ENCODE measurements around the gene GFOD1.
"Not testable (repeated sequence)": the region's sequence is repeated elsewhere in the genome, so short reads cannot be mapped to it uniquely, and the experiment has no call there.

The GFOD1 gene

DNA sequence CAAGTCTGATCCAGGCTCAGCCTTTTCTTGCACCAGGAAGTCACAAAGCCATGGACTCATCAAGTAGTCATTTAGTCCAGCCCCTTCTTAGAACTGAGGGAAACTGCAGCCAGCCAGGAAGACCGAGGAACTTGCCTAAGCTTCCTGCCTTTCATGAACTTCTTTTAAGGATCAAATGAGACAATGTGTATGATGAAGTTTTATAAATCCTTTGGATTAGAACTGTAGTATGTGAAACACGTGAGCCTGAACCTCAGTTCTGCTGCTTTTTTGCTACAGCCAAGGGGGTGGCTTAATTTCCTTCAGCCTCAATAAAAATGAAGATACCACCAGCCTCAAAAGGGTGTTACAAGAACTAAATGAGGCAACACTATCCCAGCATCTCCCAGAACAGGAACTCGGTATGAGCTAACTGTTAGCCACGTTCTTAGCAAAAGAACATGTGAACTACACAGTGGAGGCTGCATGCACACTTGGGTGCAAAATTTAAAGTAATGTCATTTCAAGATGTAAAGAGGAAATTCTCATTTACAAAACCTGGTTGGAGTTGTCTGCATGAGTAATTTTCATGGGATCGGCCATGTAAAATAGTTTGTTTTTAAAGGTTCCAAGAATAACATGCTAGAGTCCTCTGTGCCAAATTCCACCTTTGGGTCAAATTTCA is 83.0 kb downstream of the GFOD1 start:
- intact Hi-C loops (cut with DNase I): no loop called here
- peak in 1 of 42 donors; percentile 6 for DNase-seq

DNA sequence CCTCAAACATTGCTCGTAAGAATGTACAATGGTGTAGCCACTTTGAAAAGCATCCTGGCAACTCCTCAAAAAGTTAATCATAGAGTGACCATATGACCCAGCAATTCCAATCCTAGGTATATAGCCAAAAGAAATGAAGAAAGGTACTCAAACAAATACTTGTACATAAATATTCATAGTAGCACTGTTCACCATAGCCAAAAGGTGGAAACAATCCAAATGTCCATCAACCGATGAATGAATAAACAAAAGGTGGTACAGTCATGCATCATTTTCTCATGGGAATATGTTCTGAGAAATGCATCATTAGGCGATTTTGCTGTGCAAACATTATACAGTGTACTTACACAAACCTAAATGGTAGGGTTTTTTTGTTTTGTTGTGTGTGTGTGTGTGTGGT is 84.7 kb downstream of the GFOD1 start:
- DNase-seq: no peak
- intact Hi-C loops (cut with DNase I): no loop called here

DNA sequence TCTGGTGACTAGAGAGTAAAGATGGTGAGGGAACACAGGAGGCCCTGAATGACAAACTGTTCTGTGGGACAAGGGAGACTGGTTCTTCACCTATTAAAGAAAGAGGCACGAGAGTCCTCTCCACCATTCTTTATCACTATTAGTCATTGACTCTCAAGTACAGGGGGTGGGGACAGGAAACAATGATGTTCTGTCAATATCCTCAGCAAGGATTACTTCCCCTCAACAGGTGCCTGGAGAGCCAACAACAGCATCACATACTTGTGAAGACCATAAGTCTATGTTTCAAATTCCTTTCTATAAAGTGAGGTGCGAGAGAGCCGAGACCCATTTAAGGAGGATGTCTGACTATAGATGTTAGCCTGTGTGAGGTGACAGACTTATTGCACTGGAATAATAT is 86.6 kb downstream of the GFOD1 start:
- intact Hi-C loops (cut with DNase I): no loop called here
- DNase-seq: no peak

DNA sequence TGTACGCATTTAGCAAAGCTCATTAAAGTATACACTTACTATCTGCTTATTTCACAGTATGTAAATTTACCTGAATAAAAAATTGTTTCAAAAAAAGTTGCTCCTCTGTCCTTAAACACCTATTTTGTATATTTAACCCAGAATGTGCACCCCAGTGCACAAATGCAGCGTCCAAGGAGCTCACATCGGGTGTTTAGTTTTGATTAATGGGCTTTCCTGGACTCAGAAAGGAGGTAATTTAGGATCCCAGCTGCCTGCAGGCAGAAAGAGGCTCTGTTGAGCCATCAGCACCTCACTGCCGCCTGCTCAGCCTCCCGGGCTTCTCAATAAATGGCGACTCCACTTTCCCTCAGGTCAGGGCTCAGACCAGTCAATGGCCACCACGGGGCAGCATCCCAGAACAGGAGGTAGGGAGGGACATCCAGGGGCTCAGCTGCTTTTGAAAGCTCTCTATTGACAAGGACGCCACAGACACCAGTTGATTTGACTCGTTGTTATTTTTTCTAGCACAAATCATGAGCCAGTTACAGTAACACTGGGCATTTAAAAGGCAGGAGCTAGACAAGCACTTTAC is 88.9 kb downstream of the GFOD1 start:
- peak in 10 of 42 donors; percentile 35 to 70 (median 42) for DNase-seq
- intact Hi-C loops (cut with DNase I): no loop called here

DNA sequence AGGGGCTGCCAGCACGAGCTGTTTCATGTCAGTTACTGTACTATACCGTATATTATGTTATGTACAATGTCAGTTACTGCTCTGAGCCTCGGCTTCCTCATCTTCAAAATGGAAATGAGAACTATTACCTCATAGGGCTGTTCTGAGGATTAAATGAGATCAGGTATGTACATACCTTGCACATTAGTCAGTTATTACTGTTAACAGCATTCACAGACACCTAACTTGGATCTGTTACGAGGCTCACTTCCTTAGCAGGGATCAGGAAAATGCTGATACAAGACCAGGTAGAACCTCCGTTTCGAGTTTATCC is 89.4 kb downstream of the GFOD1 start:
- DNase-seq: no peak
- intact Hi-C loops (cut with DNase I): no loop called here

DNA sequence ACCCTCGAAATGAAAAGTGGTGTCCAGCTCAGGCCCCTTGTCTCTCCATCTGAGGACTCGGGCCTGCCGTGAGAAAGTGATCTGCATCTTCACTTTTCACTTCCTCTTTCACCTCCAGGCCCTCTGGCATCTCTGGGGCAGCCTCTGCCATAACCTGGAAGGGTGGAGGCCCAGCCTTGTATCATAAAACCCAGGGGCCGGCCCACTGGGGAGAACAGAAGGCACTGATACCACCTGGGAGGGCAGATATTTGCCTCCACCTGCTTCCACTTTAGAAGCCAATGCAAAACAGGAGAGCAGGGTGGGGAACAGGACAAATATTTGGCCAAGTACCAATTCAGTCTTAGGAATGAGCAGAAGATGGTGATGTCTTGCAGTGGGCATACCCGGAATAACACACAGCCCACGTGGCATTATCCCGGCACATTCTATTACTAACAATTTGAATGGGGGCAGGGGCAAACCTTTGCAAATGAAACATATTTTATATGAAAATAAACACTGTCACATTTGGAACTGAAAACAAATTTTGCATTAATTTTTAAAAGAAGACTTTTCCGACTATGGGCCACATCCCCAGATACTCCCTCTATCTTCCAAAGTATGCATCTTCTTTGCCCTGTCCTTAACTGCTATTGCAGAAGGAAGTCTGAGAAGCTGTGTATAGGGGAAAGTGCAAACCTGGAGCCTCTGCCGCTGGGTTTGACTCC is 89.9 kb downstream of the GFOD1 start:
- intact Hi-C loops (cut with DNase I): no loop called here

DNA sequence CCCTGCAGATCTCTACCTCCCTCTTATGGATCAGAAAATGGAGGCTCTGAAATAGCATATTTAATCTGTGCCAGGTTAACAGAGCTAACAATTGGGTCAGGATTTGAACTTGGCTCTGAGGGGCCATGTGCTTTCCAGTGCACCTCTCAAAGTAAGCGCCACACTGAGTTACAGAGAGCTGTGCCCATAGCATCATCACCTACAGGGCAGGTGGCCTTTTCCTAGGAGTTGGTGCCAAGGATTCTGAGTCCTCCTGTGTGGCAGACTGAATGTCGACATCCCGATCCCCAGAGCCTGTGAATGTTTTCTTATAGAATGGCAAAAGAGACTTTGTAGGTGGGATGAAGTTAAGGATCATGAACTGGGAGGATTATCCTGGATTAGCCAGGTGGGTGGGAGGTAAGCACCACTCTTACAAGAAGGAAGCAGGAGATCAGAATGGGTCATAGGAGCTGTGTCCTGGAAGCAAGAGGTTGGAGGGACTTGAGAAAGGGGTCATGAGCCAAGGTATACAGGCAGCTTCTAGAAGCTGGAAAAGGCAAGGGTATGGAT is 91.1 kb downstream of the GFOD1 start:
- DNase-seq: no peak
- intact Hi-C loops (cut with DNase I): no loop called here

More for the DNA sequence above, 89.9 kb downstream of the GFOD1 start:
- DNase-seq: no peak

DNA sequence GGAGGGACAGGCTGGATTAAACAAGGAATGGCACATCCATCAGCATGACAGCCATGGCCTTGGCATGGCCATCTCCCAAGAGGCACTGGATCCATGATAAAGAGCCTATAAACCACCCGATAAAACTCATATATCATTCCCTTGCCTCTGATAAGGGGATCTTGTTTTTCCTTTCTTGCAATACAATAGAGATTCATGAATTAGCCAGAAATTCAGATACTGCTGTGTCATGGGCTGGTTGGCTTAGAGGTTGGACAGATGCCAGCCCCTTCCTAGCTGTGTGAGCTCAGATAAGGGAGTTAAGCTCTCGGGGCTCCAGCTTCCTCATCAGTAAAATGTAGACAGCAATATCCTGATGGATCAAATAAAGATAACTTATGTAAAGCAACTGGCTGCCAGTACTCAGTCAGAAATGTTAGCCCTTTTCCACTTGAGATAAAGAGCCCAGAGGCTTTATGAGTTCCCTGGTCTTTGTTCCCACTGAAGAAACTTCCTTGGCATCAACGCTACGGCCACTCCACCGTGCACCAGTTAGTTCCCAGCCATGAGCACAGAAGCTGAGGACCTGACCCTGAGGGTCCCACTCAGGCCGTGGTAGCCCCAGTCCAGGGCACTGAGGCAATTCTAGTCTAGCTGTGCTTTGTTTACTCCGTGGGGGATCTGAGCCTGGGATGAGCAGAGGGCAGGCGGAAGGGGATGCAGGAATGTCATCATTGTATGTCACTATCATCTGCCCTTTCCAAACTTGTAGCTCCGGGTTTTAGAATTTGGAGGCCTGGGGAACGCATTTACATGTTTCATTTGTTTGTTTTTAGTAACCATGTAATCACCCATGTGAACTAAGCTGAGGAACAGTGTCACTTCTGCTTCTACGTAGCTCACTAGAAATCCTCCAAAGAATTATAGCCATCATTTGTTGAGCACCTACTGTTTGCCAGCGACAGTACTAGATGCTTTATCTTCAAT is 91.8 kb downstream of the GFOD1 start:
- peak in 40 of 42 donors; percentile 15 to 91 (median 64) for DNase-seq
- intact Hi-C loops (cut with DNase I): no loop called here

DNA sequence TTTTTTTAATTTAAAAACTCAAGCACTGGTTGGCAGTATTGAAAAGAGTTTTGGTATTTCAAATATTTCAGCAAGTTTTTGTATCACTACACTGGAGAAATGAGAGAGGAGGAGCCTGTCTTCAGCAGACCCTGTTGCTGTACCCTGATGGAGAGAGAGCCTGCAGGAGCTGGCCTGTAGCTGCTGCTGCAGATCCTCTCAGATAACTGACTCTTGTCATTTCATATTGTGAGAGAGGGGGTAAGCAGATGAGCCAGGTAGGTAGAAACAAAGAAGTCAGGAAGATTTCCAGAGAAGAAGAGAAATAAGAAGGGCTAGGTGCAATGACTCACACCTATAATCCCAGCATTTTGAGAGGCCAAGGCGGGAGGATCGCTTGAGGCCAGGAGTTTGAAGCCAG is 94.9 kb downstream of the GFOD1 start:
- no peak for DNase-seq
- intact Hi-C loops (cut with DNase I): no loop called here

DNA sequence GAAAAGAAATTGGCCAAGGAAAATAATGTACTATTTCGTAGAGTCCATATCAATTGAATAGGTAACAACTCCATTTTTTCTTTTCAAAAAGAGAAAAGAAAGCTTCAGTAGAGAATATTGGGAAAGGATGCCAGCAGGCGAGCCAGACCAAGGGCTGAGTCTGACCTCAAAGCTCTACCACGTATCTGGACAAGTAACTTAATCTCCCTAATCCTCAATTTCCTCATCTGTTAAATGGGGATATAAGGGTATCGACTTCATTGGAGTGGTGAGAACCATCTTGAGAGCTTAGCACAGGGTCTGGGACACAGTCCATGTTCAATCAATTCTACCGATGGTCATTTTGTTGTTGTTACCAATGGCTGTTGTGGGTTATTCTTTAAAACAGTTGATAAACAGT is 95.9 kb downstream of the GFOD1 start:
- intact Hi-C loops (cut with DNase I): no loop called here
- no peak for DNase-seq

DNA sequence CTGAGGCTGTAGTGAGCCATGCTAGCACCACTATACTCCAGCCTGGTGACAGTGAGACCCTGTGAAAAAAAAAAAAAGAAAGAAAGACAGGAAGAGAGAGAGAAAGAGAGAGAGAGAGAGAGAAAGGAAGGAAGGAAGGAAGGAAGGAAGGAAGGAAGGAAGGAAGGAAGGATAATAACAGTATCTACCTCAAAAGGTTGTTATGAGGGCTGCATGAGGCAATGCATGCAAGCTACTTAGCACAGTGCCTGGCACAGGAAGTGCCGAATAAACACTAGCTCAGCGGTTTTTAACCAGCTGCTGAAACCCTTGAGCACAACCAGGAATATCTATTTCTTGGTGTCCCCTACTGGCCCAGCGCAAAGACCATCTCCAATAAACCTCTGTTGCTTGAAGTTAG is 96.7 kb downstream of the GFOD1 start:
- DNase-seq: no peak
- intact Hi-C loops (cut with DNase I): no loop called here

DNA sequence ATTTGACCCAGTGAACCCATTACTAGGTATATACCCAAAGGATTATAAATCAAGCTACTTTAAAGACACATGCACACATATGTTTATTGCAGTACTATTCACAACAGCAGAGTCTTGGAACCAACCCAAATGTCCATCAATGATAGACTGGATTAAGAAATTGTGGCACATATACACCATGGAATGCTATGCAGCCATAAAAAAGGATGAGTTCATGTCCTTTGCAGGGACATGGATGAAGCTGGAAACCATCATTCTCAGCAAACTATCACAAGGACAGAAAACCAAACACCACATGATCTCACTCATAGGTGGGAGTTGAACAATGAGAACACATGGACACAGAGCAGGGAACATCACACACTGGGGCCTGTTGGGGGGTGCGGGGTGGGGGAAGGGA is 98.2 kb downstream of the GFOD1 start:
- DNase-seq; intact Hi-C loops (cut with DNase I): not testable (repeated sequence)

DNA sequence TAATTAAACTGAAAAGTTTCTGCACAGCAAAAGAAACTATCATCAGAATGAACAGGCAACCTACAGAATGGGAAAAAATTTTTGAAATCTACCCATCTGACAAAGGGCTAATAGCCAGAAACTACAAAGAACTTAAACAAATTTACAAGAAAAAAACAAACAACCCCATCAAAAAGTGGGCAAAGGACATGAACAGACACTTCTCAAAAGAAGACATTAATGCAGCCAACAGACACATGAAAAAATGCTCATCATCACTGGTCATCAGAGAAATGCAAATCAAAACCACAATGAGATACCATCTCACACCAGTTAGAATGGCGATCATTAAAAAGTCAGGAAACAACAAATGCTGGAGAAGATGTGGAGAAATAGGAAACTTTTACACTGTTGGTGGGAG is 98.6 kb downstream of the GFOD1 start:
- DNase-seq; intact Hi-C loops (cut with DNase I): not testable (repeated sequence)

DNA sequence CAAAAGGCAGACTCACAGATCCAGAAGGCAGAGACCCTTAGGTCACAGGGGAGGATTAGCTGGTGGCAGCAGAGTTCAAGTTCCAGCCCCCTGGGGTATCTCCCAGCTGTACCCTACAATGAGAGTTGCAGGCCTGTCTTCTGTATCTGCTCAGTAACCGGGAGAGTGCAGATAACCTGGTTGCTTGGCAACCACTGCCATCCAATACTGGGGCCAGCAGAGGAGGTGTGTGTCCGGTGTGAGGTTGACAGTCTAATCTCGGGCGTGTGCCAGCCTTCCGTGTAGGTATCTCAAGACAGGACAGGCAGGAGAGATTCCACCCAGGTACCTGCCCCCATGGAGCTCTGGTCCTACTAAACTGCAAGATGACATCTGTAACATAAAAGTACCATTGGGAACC is 102.4 kb downstream of the GFOD1 start:
- DNase-seq: no peak

DNA sequence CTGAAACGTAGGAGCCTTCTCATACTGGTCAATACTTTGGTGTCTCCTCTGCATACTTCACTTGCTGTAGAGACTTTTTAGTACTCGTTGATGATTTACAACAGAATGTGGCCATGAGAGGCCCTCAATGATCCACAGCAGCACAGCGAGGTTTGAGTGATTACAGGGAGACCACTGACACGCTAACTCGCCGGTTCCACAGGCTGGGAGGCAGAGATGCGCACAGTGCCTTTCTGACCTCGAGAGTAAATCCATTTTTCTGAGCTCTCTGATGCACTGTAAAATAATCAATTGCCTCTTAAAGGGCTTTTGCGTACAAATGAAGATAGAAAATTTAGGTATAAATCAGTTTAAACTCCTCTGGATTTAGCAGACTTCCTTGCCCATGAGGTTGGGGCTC is 102.9 kb downstream of the GFOD1 start:
- intact Hi-C loops (cut with DNase I): no loop called here
- DNase-seq: no peak

More for the DNA sequence above, 102.4 kb downstream of the GFOD1 start:
- intact Hi-C loops (cut with DNase I): no loop called here

DNA sequence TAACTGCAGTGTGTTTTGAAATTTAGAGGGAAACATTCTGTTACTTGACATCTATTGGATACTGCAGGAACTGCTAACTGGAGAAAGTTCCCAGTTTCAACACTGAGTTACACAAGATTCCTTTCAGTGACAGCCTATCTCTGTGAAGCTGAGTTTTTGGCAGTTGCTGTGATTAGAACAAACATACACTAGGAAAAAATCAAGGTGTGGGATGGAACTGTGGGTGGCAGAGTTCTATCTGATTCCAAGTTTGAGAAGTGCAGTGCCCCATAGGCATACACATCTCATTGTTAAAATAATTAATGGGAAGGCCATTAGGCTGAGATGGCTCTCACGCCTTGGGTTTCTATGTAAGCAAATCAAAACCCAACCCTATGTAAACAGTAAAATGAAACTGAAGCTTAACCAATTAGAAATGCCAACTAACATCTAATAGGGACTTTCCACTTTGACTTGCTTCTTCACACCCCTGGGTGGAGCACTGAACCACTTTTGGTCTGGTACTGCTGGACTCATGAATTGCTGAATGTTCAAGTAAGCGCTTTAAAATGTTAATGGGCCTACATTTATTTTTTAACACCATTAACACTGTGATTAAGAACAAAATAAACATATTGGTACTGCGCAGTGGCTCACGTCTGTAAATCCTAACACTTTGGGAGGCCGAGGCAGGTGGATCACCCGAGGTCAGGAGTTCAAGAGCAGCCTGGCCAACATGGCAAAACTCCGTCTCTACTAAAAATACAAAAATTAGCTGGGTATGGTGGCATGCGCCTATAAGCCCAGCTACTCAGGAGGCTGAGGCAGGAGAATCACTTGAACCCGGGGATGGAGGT is 103.9 kb downstream of the GFOD1 start:
- DNase-seq: peak in 4 of 42 donors; percentile 15 to 59 (median 47)
- intact Hi-C loops (cut with DNase I): no loop called here

DNA sequence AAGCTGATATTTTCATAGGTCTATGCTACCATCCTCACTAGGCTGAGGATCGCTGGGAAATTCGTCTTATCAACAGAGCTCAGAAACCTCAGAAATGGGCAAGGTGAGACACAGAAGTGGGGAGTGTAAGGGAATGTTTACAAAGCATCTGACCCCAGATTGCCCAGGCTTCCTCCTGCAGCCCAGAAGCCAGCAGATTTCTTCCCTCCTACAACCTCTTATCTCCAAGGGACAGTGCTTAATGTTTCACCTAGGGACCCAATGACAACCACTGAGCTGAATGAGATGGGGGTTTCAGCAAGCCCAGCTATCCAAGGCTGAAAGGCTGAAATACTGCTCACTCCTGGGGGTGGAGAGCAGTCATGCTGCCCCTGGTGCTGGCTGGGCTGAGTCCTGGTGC is 106.6 kb downstream of the GFOD1 start:
- no peak for DNase-seq
- intact Hi-C loops (cut with DNase I): no loop called here
